WTC11 (cell line): ENCODE data around the gene PCDHGA4.

Source experiments
- CTCF ChIP-seq: fragments of 200-600 bp; IDR thresholded peaks from 2 replicates; pipeline ENCODE4 v1.8.0; 2022; ENCODE audit warnings: antibody characterized with exemption
- TEAD4 ChIP-seq: sonication (generic); formaldehyde crosslinking; IDR thresholded peaks from 2 replicates; pipeline ENCODE4 v1.8.0; 2022; ENCODE audit warnings: mild to moderate bottlenecking, missing genetic modification reagents
- TF ChIP-seq, protein P1 (sequence below): sonication (generic); formaldehyde crosslinking; IDR thresholded peaks from 2 replicates; pipeline ENCODE4 v1.8.1; 2022; ENCODE audit warnings: low read depth, missing genetic modification reagents, borderline replicate concordance
- TF ChIP-seq, protein P2 (sequence below): sonication (generic); formaldehyde crosslinking; IDR thresholded peaks from 2 replicates; pipeline ENCODE4 v1.8.0; 2022; ENCODE audit warnings: mild to moderate bottlenecking, missing genetic modification reagents

DNA sequence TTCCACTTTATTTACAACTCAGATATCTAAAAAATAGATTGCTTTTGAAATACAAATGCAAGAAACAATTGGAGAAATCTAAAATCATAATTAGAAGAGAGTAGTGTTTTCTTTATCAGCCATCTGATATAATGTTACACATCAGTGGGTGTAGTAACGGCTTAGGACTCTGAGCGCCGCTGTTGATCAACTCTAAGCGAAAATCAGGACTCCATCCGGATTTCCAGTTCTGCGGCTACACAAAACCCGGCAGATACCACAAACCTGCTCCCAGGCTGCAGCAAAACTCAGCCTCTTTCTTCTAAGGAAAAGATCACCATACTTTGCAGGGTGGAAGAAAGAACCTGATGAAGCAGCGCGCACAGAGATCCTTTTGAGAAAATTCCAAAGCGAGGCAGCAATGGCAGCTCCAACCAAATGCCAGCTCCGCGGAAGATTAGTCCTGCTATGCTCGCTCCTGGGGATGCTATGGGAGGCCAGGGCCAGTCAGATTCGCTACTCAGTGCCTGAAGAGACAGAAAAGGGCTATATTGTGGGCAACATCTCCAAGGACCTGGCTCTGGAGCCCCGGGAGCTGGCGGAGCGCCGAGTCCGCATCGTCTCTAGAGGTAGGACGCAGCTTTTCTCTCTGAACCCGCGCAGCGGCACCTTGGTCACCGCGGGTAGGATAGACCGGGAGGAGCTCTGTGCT is 47.9 kb downstream of the PCDHGA4 start, which contains the start of gene PCDHGA9:
- TF ChIP-seq CTCF, result no peak
- TF ChIP-seq, protein P1, sequence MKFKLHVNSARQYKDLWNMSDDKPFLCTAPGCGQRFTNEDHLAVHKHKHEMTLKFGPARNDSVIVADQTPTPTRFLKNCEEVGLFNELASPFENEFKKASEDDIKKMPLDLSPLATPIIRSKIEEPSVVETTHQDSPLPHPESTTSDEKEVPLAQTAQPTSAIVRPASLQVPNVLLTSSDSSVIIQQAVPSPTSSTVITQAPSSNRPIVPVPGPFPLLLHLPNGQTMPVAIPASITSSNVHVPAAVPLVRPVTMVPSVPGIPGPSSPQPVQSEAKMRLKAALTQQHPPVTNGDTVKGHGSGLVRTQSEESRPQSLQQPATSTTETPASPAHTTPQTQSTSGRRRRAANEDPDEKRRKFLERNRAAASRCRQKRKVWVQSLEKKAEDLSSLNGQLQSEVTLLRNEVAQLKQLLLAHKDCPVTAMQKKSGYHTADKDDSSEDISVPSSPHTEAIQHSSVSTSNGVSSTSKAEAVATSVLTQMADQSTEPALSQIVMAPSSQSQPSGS, result no peak
- TF ChIP-seq TEAD4 (CRISPR knock-in tag), result no peak
- TF ChIP-seq, protein P2, sequence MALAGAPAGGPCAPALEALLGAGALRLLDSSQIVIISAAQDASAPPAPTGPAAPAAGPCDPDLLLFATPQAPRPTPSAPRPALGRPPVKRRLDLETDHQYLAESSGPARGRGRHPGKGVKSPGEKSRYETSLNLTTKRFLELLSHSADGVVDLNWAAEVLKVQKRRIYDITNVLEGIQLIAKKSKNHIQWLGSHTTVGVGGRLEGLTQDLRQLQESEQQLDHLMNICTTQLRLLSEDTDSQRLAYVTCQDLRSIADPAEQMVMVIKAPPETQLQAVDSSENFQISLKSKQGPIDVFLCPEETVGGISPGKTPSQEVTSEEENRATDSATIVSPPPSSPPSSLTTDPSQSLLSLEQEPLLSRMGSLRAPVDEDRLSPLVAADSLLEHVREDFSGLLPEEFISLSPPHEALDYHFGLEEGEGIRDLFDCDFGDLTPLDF (CRISPR knock-in tag), result no peak
